AG04450 (cell line): ENCODE measurements around the gene TTC34. TPM values are rescaled to one million over a fixed set of nuclear protein-coding genes. Genes with fewer than 3 reads are reported as not detected.

ENCODE experiments used
- CTCF ChIA-PET: fragments of 300-600, 350-600 bp; formaldehyde crosslinking; extraction: SDS; loops from one replicate; lab custom pipeline; 2022; ENCODE audit warnings: antibody characterized with exemption, inconsistent platforms; lab: Charles Lee
- POLR2A ChIA-PET: fragments of 350-600 bp; formaldehyde crosslinking; extraction: SDS; loops from one replicate; lab custom pipeline; 2021; ENCODE audit warnings: antibody characterized with exemption, inconsistent platforms; lab: Yijun Ruan, JAX
- DNase-seq: peaks from one replicate; pipeline ENCODE4 v3.0.0-alpha.2; 2011; ENCODE audit warnings: low read depth, low spot score
- H3K27ac ChIP-seq: one replicate; pipeline ENCODE4 v1.5.1; 2012; ENCODE audit warnings: low read depth, low read length, control low read depth
- H3K27me3 ChIP-seq: one replicate; pipeline ENCODE4 v1.6.0; 2012; ENCODE audit warnings: low read length; ENCODE audit not compliant: control insufficient read depth, insufficient read depth
- H3K4me3 ChIP-seq: 2 replicates; pipeline ENCODE4 v1.5.1; 2011; ENCODE audit warnings: mild to moderate bottlenecking, low read depth, low read length, control low read depth
- H3K9me3 ChIP-seq: 2 replicates; pipeline ENCODE4 v1.5.1; 2012; ENCODE audit warnings: low read length; ENCODE audit not compliant: control insufficient read depth, insufficient read depth
- polyA plus RNA-seq: library from polyadenylated mRNA; depleted of rRNA; stranded (reverse); fragments of >200 nt; gene quantifications from 2 replicates; pipeline ENCODE4 v1.2.3, GENCODE V29; 2011
- TF ChIP-seq, protein P1 (sequence below): IDR thresholded peaks from 2 replicates; pipeline ENCODE4 v1.5.1; 2011; ENCODE audit warnings: low read depth, low read length, control low read depth, inconsistent platforms

TTC34 gene
- polyA plus RNA-seq, 1 experiment: 0.06 TPM

DNA sequence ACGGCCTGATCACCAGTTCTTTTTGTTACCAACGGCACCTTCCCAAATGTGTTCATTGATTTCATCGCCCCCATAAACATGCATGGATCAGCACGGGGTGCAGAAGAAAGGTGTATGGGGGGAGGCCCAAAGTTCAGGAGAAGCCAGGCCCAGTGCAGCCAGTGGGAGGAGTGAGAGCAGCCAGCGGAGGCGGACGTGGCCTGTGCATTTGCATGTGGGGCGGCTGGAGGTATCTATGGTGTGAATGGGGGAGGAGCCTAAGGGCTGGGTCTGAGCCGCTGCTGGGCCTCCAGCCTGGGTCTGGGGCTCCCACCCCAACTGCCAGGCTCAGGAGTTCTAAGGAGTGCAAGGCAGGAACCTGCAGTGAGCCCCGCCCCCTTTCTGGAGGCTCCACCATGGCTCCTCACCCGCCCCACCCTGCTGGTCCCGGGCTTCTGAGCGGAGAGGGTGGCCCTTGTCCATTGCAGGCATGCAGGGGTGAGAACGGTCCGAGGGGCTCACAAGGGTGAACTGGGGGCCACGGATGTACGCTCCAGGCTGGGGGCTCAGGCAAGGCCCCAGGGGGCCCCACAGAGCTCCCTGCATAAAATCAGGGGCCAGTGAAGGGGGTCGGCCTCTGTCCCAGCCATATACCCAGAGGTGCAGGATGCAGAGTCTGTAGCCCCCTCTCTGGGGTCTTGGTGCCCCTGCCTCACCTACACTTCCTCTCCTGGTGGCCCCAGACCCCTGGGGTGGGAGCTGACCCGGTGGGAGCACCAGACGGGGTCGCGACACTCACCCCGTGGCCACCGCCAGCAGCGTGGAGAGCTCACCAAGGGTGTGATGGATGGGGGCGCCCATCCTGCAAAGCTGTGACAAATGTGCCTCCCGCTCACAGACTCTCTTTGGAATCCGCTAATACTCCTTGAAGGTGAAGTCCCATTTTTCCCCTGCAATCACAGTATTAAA lies 31.3 kb upstream of the TTC34 start:
- POLR2A ChIA-PET: no interaction called here
- CTCF ChIA-PET: no interaction called here
- Histone ChIP-seq H3K27ac (no peak overlapping the region), H3K9me3 (peaks cover 93% of the 10 kb centered on the region), H3K4me3 (no peak overlapping the region), H3K27me3 (no peaks in the 10 kb centered on the region)
- TF ChIP-seq, protein P1, sequence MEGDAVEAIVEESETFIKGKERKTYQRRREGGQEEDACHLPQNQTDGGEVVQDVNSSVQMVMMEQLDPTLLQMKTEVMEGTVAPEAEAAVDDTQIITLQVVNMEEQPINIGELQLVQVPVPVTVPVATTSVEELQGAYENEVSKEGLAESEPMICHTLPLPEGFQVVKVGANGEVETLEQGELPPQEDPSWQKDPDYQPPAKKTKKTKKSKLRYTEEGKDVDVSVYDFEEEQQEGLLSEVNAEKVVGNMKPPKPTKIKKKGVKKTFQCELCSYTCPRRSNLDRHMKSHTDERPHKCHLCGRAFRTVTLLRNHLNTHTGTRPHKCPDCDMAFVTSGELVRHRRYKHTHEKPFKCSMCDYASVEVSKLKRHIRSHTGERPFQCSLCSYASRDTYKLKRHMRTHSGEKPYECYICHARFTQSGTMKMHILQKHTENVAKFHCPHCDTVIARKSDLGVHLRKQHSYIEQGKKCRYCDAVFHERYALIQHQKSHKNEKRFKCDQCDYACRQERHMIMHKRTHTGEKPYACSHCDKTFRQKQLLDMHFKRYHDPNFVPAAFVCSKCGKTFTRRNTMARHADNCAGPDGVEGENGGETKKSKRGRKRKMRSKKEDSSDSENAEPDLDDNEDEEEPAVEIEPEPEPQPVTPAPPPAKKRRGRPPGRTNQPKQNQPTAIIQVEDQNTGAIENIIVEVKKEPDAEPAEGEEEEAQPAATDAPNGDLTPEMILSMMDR: no peak
- no peak for DNase-seq

GRCh38 chr1:2831596-2832212 lies 30.2 kb upstream of the TTC34 start:
- TF ChIP-seq, protein P1: no peak
- Histone ChIP-seq H3K27ac (no peak overlapping the region), H3K4me3 (no peak overlapping the region), H3K9me3 (peaks cover 95% of the 10 kb centered on the region), H3K27me3 (no peaks in the 10 kb centered on the region)
- ChIA-PET CTCF (no interaction called here), POLR2A (no interaction called here)
- DNase-seq: no peak

GRCh38 chr1:2830761-2831425 lies 29.4 kb upstream of the TTC34 start:
- Histone ChIP-seq H3K4me3 (no peak overlapping the region), H3K27me3 (no peaks in the 10 kb centered on the region), H3K9me3 (peaks cover 95% of the 10 kb centered on the region), H3K27ac (no peak overlapping the region)
- CTCF ChIA-PET: no interaction called here
- TF ChIP-seq, protein P1: no peak
- POLR2A ChIA-PET: no interaction called here
- no peak for DNase-seq

DNA sequence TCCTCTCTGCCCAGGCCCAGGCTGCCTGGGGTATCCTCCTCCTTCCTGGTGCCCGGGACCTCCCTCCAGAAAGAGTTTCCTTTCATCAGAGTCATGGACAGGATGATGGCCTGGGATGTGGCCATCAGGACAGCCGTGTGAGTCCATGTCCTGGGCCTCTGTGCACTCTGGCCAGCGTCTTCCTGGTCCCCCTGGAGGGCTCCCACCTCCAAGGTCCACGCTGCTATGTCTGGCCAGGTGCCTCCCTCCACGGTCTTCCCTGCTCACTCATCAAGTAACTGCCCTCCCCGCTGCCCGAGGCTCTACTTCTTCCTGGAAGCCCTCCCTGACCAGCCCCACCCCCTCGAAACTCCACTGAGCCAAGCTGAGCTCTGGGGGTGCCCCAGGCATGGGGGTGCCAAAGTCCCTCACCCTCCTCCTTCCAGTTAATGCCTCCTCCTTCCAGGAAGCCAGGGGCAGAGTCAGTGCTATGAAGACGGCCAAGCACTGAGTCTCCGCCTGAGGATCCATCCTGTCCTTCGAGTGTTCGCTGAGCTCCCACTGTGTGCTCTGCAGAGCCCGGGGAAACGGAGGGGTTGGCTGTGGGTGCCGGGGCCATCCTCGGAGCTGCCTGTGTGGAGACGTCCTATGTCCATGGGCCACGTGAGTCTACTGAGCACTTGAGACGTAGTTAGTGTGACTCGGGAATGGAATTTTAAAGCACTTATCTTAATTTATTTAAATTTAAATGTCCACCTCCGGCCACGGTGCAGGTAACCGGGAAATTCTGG lies 28.5 kb upstream of the TTC34 start:
- CTCF ChIA-PET: no interaction called here
- TF ChIP-seq, protein P1: no peak

More for the DNA sequence above, 28.5 kb upstream of the TTC34 start:
- DNase-seq: no peak
- POLR2A ChIA-PET: no interaction called here
- no peak overlapping the region for H3K4me3 ChIP-seq
- no peaks in the 10 kb centered on the region for H3K27me3 ChIP-seq
- H3K9me3 ChIP-seq: peaks cover 95% of the 10 kb centered on the region
- no peak overlapping the region for H3K27ac ChIP-seq
